Measurements from ENCODE around the gene NUP93. TPM values are rescaled to one million over a fixed set of nuclear protein-coding genes. Genes with fewer than 3 reads are reported as not detected.

The NUP93 gene
- total RNA-seq, 1 experiment from 2014 or later: 60.2 TPM

GRCh38 chr16:56889206-56889605 is 159.3 kb downstream of the NUP93 start:
- Mint-ChIP-seq H3K4me3 (ENCODE audit: unreplicated experiment) (no peak overlapping the region), H3K27me3 (ENCODE audit: insufficient read depth, unreplicated experiment) (no peaks in the 10 kb centered on the region), H3K36me3 (ENCODE audit: insufficient read depth, unreplicated experiment) (no peaks in the 10 kb centered on the region), H3K9me3 (ENCODE audit: unreplicated experiment) (no peaks in the 10 kb centered on the region), H3K4me1 (ENCODE audit: insufficient read depth, unreplicated experiment) (no peaks in the 10 kb centered on the region), H3K27ac (ENCODE audit: low read depth, unreplicated experiment) (no peak overlapping the region)
- BruUV-seq (replicated peaks): no TSS peak
- intact Hi-C loops (cut with micrococcal nuclease): no loop called here
- DNase-seq (ENCODE audit: unreplicated experiment): no peak
- POLR2A ChIA-PET: no interaction called here
- TF ChIP-seq CTCF (IDR thresholded peaks at IDR 0.05; ENCODE audit: unreplicated experiment): no peak
- CTCF ChIA-PET: interaction anchor here (0.6 to 0.7 kb wide), 2 partner anchors 21 to 533 kb away, joined by 3 to 4 read pairs; no protein-coding TSS in a partner anchor

GRCh38 chr16:56891685-56892084 is 161.8 kb downstream of the NUP93 start:
- intact Hi-C loops (cut with micrococcal nuclease): no loop called here
- POLR2A ChIA-PET: no interaction called here
- no peaks in the 10 kb centered on the region for H3K9me3 Mint-ChIP-seq (ENCODE audit: unreplicated experiment)
- no peak overlapping the region for H3K27ac Mint-ChIP-seq (ENCODE audit: low read depth, unreplicated experiment)
- DNase-seq (ENCODE audit: unreplicated experiment): no peak
- H3K27me3 Mint-ChIP-seq (ENCODE audit: insufficient read depth, unreplicated experiment): no peaks in the 10 kb centered on the region
- no peaks in the 10 kb centered on the region for H3K4me1 Mint-ChIP-seq (ENCODE audit: insufficient read depth, unreplicated experiment)
- no peak for TF ChIP-seq CTCF (IDR thresholded peaks at IDR 0.05; ENCODE audit: unreplicated experiment)
- no TSS peak for BruUV-seq (replicated peaks)
- no peak overlapping the region for H3K4me3 Mint-ChIP-seq (ENCODE audit: unreplicated experiment)
- CTCF ChIA-PET: no interaction called here
- no peaks in the 10 kb centered on the region for H3K36me3 Mint-ChIP-seq (ENCODE audit: insufficient read depth, unreplicated experiment)

- ChIA-PET CTCF (interaction anchor here (0.5 to 0.9 kb wide), 2 partner anchors 191 to 648 kb away, joined by 3 read pairs; no protein-coding TSS in a partner anchor), POLR2A (interaction anchor here (1.1 kb wide), 1 partner anchor 17 kb away, joined by 3 read pairs; no protein-coding TSS in a partner anchor)
- intact Hi-C loops (cut with micrococcal nuclease): no loop called here
- Mint-ChIP-seq H3K36me3 (ENCODE audit: insufficient read depth, unreplicated experiment) (no peaks in the 10 kb centered on the region), H3K4me3 (ENCODE audit: unreplicated experiment) (no peak overlapping the region), H3K27ac (ENCODE audit: low read depth, unreplicated experiment) (no peak overlapping the region), H3K4me1 (ENCODE audit: insufficient read depth, unreplicated experiment) (no peaks in the 10 kb centered on the region), H3K9me3 (ENCODE audit: unreplicated experiment) (no peaks in the 10 kb centered on the region), H3K27me3 (ENCODE audit: insufficient read depth, unreplicated experiment) (no peaks in the 10 kb centered on the region)
- BruUV-seq (replicated peaks): no TSS peak
- TF ChIP-seq CTCF (IDR thresholded peaks at IDR 0.05; ENCODE audit: unreplicated experiment): no peak
- no peak for DNase-seq (ENCODE audit: unreplicated experiment)
Observed at GRCh38 chr16:56892705-56893104, 162.8 kb downstream of the NUP93 start.

GRCh38 chr16:56894331-56894917 is 164.5 kb downstream of the NUP93 start:
- BruUV-seq (replicated peaks): no TSS peak
- TF ChIP-seq CTCF (IDR thresholded peaks at IDR 0.05; ENCODE audit: unreplicated experiment): no peak
- Mint-ChIP-seq H3K4me3 (ENCODE audit: unreplicated experiment) (no peak overlapping the region), H3K27me3 (ENCODE audit: insufficient read depth, unreplicated experiment) (no peaks in the 10 kb centered on the region), H3K4me1 (ENCODE audit: insufficient read depth, unreplicated experiment) (no peaks in the 10 kb centered on the region), H3K36me3 (ENCODE audit: insufficient read depth, unreplicated experiment) (no peaks in the 10 kb centered on the region), H3K9me3 (ENCODE audit: unreplicated experiment) (no peaks in the 10 kb centered on the region), H3K27ac (ENCODE audit: low read depth, unreplicated experiment) (no peak overlapping the region)
- no peak for DNase-seq (ENCODE audit: unreplicated experiment)
- CTCF ChIA-PET: interaction anchor here (0.6 to 0.7 kb wide), 2 partner anchors 42 to 116 kb away, joined by 3 to 4 read pairs; no protein-coding TSS in a partner anchor
- intact Hi-C loops (cut with micrococcal nuclease): no loop called here
- POLR2A ChIA-PET: no interaction called here

All from MCF 10A (cell line).